Mucosa of rectum (tissue), 2 donors: Measurements from ENCODE around the gene KCNAB1.

ENCODE experiments used
- H3K27ac ChIP-seq, 2 donors: one replicate each; pipeline ENCODE4 v1.7.0; 2013; ENCODE audit warnings: inconsistent platforms in 2 of 2, low read depth in 2 of 2, low read length in 2 of 2
- H3K27me3 ChIP-seq, 2 donors: one replicate each; pipeline ENCODE4 v1.7.0; 2013; ENCODE audit warnings: low read length in 2 of 2; ENCODE audit not compliant: control insufficient read depth in 2 of 2, insufficient read depth in 2 of 2
- H3K36me3 ChIP-seq, 2 donors: one replicate each; pipeline ENCODE4 v1.7.0; 2013; ENCODE audit warnings: low read length in 2 of 2; ENCODE audit not compliant: control insufficient read depth in 2 of 2, insufficient read depth in 2 of 2
- H3K4me1 ChIP-seq, 2 donors: one replicate each; pipeline ENCODE4 v1.7.0; 2013; ENCODE audit warnings: low read length in 2 of 2, mild to moderate bottlenecking in 1 of 2; ENCODE audit not compliant: control insufficient read depth in 2 of 2, insufficient read depth in 2 of 2
- H3K4me3 ChIP-seq, 2 donors: one replicate each; pipeline ENCODE4 v1.7.0; 2013; ENCODE audit warnings: low read length in 2 of 2
- H3K9ac ChIP-seq, 2 donors: one replicate each; pipeline ENCODE4 v1.7.0; 2013; ENCODE audit warnings: low read length in 2 of 2, low read depth in 1 of 2, mild to moderate bottlenecking in 1 of 2
- H3K9me3 ChIP-seq, 2 donors: one replicate each; pipeline ENCODE4 v1.7.0; 2013; ENCODE audit warnings: low read length in 2 of 2; ENCODE audit not compliant: control insufficient read depth in 2 of 2
- donor health status: healthy.
- donor health status: Normal muscosa, but diverticular disease.

The KCNAB1 gene

GRCh38 chr3:156509189-156510174 is 389.1 kb downstream of the KCNAB1 start:
- H3K36me3 ChIP-seq, result no peaks in the 10 kb centered on the region
- H3K9ac ChIP-seq, result no peak overlapping the region
- H3K4me1 ChIP-seq, result no peaks in the 10 kb centered on the region
- H3K27ac ChIP-seq, result no peak overlapping the region
- H3K4me3 ChIP-seq, result no peak overlapping the region
- no peaks in the 10 kb centered on the region for H3K9me3 ChIP-seq
- H3K27me3 ChIP-seq, result no peaks in the 10 kb centered on the region

DNA sequence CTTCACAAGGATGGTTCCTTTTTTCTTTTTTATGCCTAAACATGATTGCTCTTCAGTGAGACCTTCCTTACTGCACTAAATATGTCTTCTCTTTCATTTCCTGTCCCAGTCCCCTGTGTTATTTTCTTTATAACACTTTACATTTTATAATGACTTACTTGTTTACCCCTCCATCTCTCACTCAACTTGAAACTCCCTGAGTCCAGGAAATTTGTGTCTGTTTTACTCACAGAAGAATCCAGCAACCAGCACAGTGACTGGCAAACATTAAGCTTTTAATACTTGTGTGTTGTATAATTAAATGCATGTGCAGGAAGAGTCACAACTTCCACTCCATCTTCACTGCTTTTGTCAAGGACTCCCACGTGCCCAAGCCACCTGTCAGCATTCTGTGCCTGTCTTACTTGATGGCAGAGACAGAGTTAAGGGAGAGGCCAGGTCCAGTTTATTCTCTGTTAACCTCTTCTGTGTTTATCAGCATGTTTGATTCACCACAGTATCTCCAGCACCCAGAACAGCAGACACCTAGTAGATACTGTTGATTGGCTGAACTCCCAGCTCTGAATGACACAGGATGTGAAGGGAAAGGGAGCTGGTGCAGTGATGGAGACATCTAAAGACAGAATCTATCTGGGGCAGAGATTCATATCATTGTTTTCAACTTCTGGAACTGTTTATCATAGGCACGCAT is 391.8 kb downstream of the KCNAB1 start:
- Histone ChIP-seq H3K4me1 (no peaks in the 10 kb centered on the region), H3K27me3 (no peaks in the 10 kb centered on the region), H3K9me3 (no peaks in the 10 kb centered on the region), H3K27ac (no peak overlapping the region), H3K9ac (no peak overlapping the region), H3K36me3 (no peaks in the 10 kb centered on the region), H3K4me3 (no peak overlapping the region)

DNA sequence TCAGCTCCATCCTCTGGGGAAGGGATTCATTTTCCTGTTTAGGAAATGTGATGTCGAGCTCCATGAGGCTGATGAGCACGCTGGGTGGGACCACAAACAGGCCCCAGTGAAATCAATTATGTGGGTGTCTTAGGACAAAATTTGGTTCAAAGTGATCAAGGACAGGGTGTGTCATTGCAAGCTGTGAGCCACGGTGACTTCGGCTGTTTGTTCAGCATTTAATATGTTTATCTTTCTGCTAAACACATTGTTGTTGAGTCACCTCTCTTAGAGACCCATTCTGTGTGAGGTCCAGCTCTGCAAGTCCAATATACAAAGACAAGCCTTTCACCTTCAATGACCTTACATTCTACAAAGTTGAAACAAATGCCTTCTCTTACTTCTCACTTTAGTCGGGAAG is 393.2 kb downstream of the KCNAB1 start:
- Histone ChIP-seq H3K4me3 (no peak overlapping the region), H3K4me1 (no peaks in the 10 kb centered on the region), H3K27ac (no peak overlapping the region), H3K9ac (no peak overlapping the region), H3K9me3 (no peaks in the 10 kb centered on the region), H3K36me3 (no peaks in the 10 kb centered on the region), H3K27me3 (no peaks in the 10 kb centered on the region)

DNA sequence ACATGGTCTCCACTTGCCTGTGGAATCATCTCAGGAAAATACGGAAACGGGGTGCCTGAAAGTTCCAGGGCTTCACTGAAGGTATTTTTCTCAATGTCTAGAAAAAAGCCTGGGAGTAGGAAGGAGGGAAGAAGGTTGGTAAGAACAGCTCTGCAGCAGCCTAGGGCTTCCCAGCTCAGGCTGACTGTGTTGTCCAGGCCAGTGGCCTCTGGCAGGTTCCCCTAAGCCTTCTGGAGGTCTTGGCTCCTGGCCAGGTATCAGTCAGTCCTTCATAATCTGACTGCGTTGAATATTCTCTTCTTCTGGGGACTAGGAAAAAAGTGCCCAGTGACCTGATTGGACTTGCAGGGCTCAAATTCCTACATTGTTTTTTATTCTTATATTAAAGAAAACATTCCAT is 395.9 kb downstream of the KCNAB1 start:
- H3K27ac ChIP-seq, result no peak overlapping the region

DNA sequence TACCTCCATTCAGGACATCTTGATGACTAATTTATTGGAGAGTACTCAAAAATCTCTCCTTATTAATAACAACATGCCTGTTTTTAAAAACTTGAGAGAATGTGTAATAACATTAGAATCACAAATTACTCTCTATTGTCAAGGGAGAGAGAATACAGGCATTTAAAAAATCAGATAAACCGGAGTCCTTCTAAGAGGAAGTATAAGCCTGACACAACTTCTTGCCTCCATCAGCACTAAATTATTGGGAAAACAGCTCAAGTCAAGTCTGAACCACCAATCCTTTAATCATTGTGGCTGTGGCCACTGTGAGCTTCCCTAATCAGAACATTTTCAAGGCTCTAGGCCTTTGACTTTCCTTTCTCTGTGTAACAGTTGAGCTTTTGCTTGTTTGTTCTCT is 396.6 kb downstream of the KCNAB1 start:
- Histone ChIP-seq H3K27me3 (no peaks in the 10 kb centered on the region), H3K36me3 (no peaks in the 10 kb centered on the region), H3K4me1 (no peaks in the 10 kb centered on the region), H3K4me3 (no peak overlapping the region), H3K27ac (no peak overlapping the region), H3K9me3 (no peaks in the 10 kb centered on the region), H3K9ac (no peak overlapping the region)

More for the DNA sequence above, 395.9 kb downstream of the KCNAB1 start:
- Histone ChIP-seq H3K9ac (no peak overlapping the region), H3K4me3 (no peak overlapping the region), H3K9me3 (no peaks in the 10 kb centered on the region), H3K27me3 (no peaks in the 10 kb centered on the region), H3K4me1 (no peaks in the 10 kb centered on the region), H3K36me3 (no peaks in the 10 kb centered on the region)

DNA sequence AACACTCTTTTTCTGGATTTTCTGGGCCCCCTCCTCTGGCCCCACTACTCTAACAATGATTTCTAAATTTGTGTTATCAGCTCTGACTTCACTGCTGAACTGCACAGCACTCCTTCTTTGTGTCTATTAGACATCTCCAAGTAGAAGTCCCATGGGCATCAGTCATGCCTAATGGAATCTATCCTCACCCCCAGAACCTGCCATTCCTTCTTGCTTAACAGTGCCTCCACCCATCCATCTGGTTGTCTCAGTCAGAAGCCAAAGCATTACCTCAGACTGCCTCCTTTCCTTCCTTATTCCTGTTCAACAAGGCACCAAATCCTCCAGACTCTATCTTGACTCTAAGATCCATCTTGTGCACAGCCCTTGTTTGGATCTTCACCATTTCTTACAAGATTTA is 398.3 kb downstream of the KCNAB1 start:
- Histone ChIP-seq H3K9ac (no peak overlapping the region), H3K9me3 (no peaks in the 10 kb centered on the region), H3K27ac (no peak overlapping the region), H3K36me3 (no peaks in the 10 kb centered on the region), H3K27me3 (no peaks in the 10 kb centered on the region), H3K4me3 (no peak overlapping the region), H3K4me1 (no peaks in the 10 kb centered on the region)

GRCh38 chr3:156519758-156520162 is 399.4 kb downstream of the KCNAB1 start:
- H3K4me1 ChIP-seq, result no peaks in the 10 kb centered on the region
- H3K27me3 ChIP-seq, result no peaks in the 10 kb centered on the region
- H3K9ac ChIP-seq, result no peak overlapping the region
- H3K36me3 ChIP-seq, result no peaks in the 10 kb centered on the region
- H3K27ac ChIP-seq, result no peak overlapping the region
- no peak overlapping the region for H3K4me3 ChIP-seq
- H3K9me3 ChIP-seq, result no peaks in the 10 kb centered on the region

GRCh38 chr3:156522673-156523072 is 402.3 kb downstream of the KCNAB1 start:
- no peak overlapping the region for H3K9ac ChIP-seq
- no peaks in the 10 kb centered on the region for H3K36me3 ChIP-seq
- H3K9me3 ChIP-seq, result no peaks in the 10 kb centered on the region
- H3K4me3 ChIP-seq, result no peak overlapping the region
- H3K27me3 ChIP-seq, result no peaks in the 10 kb centered on the region
- no peak overlapping the region for H3K27ac ChIP-seq
- H3K4me1 ChIP-seq, result no peaks in the 10 kb centered on the region

DNA sequence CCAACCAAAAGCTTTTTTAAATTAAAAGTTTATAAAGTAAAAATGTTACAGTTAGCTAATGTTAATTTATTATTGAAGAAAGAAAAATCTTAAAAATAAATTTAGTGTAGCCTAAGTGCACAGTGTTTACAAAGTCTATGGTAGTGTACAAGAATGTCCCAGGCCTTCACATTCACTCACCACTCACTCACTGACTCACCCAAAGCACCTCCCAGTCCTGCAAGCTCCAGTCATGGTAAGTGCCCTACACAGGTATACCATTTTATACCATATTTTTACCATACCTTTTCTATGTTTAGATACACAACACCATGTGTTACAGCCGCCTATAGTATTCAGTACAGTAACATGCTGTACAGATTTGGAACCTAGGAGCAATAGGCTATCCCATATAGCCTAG is 405.4 kb downstream of the KCNAB1 start:
- Histone ChIP-seq H3K9ac (no peak overlapping the region), H3K27ac (no peak overlapping the region), H3K36me3 (no peaks in the 10 kb centered on the region), H3K27me3 (no peaks in the 10 kb centered on the region), H3K9me3 (no peaks in the 10 kb centered on the region), H3K4me3 (no peak overlapping the region), H3K4me1 (no peaks in the 10 kb centered on the region)

DNA sequence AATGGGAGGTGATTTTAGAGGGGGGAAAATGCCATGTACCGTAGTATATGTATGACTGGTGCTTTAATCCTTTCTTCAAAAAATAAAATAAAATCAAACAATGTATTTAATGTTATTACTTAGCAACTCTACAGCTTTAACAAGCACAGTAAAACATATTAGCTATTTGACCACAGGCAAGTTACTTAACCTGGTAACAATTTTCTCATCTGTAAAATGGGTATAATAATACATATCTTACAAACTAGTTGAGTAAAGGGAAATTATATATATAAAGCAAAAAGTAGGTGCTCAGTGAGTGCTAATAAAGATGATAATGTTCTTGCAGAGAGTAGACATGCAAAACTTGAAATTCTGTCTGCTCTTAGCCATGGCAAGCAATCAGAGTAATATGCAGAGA is 406.7 kb downstream of the KCNAB1 start:
- H3K9me3 ChIP-seq, result no peaks in the 10 kb centered on the region
- H3K4me3 ChIP-seq, result no peak overlapping the region
- H3K9ac ChIP-seq, result no peak overlapping the region
- no peaks in the 10 kb centered on the region for H3K4me1 ChIP-seq
- H3K36me3 ChIP-seq, result peaks cover 0 to 3% of the 10 kb centered on the region in 2 donors
- no peaks in the 10 kb centered on the region for H3K27me3 ChIP-seq
- H3K27ac ChIP-seq, result no peak overlapping the region
